ENCODE results near the gene MCTP1.

Gene MCTP1

GRCh38 chr5:94746731-94747124 is 538.2 kb downstream of the MCTP1 start:
- no peak for TF ChIP-seq YY1 (IDR thresholded peaks at IDR 0.05; ENCODE audit: low read depth)
- 0 out of 2 replicates have a peak, but pooled peaks have one; percentile 13 for TF ChIP-seq CEBPB (IDR thresholded peaks at IDR 0.05)
- TF ChIP-seq REST (IDR thresholded peaks at IDR 0.05; ENCODE audit: low read depth): no peak
- no peak for TF ChIP-seq EGR1 (IDR thresholded peaks at IDR 0.05)
- TF ChIP-seq TEAD4 (IDR thresholded peaks at IDR 0.05): no peak
- no peak for TF ChIP-seq TCF12 (IDR thresholded peaks at IDR 0.05; ENCODE audit: low read depth)

GRCh38 chr5:94745786-94746730 is 538.8 kb downstream of the MCTP1 start:
- no peak; the same call in 1 of the 2 replicates for TF ChIP-seq EP300 (IDR thresholded peaks at IDR 0.05; ENCODE audit: borderline replicate concordance)
- TF ChIP-seq TEAD4 (IDR thresholded peaks at IDR 0.05): no peak
- no peak for TF ChIP-seq MAX (IDR thresholded peaks at IDR 0.05)
- no peak for TF ChIP-seq USF1 (IDR thresholded peaks at IDR 0.05)
- TF ChIP-seq RAD21 (IDR thresholded peaks at IDR 0.05; ENCODE audit: low read depth): no peak
- no peak for TF ChIP-seq YY1 (IDR thresholded peaks at IDR 0.05; ENCODE audit: low read depth)
- TF ChIP-seq REST (IDR thresholded peaks at IDR 0.05; ENCODE audit: low read depth): no peak
- no peak for TF ChIP-seq NFIC (IDR thresholded peaks at IDR 0.05)
- no peak for TF ChIP-seq TCF12 (IDR thresholded peaks at IDR 0.05; ENCODE audit: low read depth)
- no peak for TF ChIP-seq CEBPB (IDR thresholded peaks at IDR 0.05)
- no peak for TF ChIP-seq TAF1 (IDR thresholded peaks at IDR 0.05; ENCODE audit: low read depth)
- no peak; the same call in 1 of the 2 replicates for TF ChIP-seq EGR1 (IDR thresholded peaks at IDR 0.05)
- no peak for TF ChIP-seq CREB1 (IDR thresholded peaks at IDR 0.05; ENCODE audit: low read depth)
- TF ChIP-seq ZBTB7A (IDR thresholded peaks at IDR 0.05; ENCODE audit: low read depth): no peak
- no peak; the same call in 1 of the 2 replicates for TF ChIP-seq FOXM1 (IDR thresholded peaks at IDR 0.05; ENCODE audit: borderline replicate concordance, low read depth)

- TF ChIP-seq EGR1 (IDR thresholded peaks at IDR 0.05) (no peak), TEAD4 (IDR thresholded peaks at IDR 0.05) (no peak), NFIC (IDR thresholded peaks at IDR 0.05) (no peak)
Measured at GRCh38 chr5:94744906-94745305, 540.0 kb downstream of the MCTP1 start.

- TF ChIP-seq EP300 (IDR thresholded peaks at IDR 0.05; ENCODE audit: borderline replicate concordance) (no peak), TAF1 (IDR thresholded peaks at IDR 0.05; ENCODE audit: low read depth) (no peak), EGR1 (IDR thresholded peaks at IDR 0.05) (no peak), TCF12 (IDR thresholded peaks at IDR 0.05; ENCODE audit: low read depth) (no peak), ZBTB7A (IDR thresholded peaks at IDR 0.05; ENCODE audit: low read depth) (no peak), YY1 (IDR thresholded peaks at IDR 0.05; ENCODE audit: low read depth) (no peak), RAD21 (IDR thresholded peaks at IDR 0.05; ENCODE audit: low read depth) (no peak), USF1 (IDR thresholded peaks at IDR 0.05) (no peak), CEBPB (IDR thresholded peaks at IDR 0.05) (no peak)
Measured at GRCh38 chr5:94742852-94743251, 542.0 kb downstream of the MCTP1 start.

- TF ChIP-seq NFIC (IDR thresholded peaks at IDR 0.05): no peak
Measured at GRCh38 chr5:94740286-94740685, 544.6 kb downstream of the MCTP1 start.

- TF ChIP-seq TAF1 (IDR thresholded peaks at IDR 0.05; ENCODE audit: low read depth): no peak
- no peak for TF ChIP-seq CEBPB (IDR thresholded peaks at IDR 0.05)
- no peak for TF ChIP-seq TCF12 (IDR thresholded peaks at IDR 0.05; ENCODE audit: low read depth)
- no peak for TF ChIP-seq FOXM1 (IDR thresholded peaks at IDR 0.05; ENCODE audit: borderline replicate concordance, low read depth)
- no peak for TF ChIP-seq CREB1 (IDR thresholded peaks at IDR 0.05; ENCODE audit: low read depth)
Measured at GRCh38 chr5:94736498-94736897, 548.4 kb downstream of the MCTP1 start.
